Measurements from ENCODE around the gene CAVIN2.

Gene CAVIN2

DNA sequence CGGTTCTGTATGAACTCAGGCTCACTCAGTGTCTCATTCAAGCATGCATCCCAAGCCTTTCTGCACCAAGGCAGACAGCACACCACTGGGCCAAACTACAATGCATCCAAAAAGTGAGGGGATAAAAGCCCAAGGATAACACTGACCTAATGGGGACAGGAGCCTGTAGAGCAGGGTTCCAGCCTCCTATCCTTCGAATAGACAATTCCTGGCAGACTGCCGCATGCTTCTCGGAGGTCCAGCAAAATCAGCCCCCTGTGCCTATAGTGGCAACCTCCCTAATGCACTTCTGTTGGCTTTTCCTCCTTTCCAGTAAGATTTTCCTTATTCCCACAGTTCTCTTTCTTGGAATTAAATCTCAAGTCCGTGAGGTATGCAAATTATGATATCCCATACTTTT is 44.8 kb upstream of the CAVIN2 start:
- H3K4me3 ChIP-seq (ENCODE audit: low read depth, low read length), result no peak overlapping the region
- no peak for TF ChIP-seq CTCF (IDR thresholded peaks at IDR 0.05; ENCODE audit: insufficient read depth, low read length, missing control alignments)
- ChIA-PET CTCF (no interaction called here), POLR2A (no interaction called here)
- no peak for DNase-seq (ENCODE audit: low read depth, low spot score)

GRCh38 chr2:191889931-191890330 is 43.0 kb upstream of the CAVIN2 start:
- CTCF ChIA-PET, result no interaction called here
- no peak overlapping the region for H3K4me3 ChIP-seq (ENCODE audit: low read depth, low read length)
- no peak for DNase-seq (ENCODE audit: low read depth, low spot score)
- no peak for TF ChIP-seq CTCF (IDR thresholded peaks at IDR 0.05; ENCODE audit: insufficient read depth, low read length, missing control alignments)
- POLR2A ChIA-PET, result no interaction called here

GRCh38 chr2:191888400-191889166 is 41.7 kb upstream of the CAVIN2 start:
- no peak for DNase-seq (ENCODE audit: low read depth, low spot score)
- no peak overlapping the region for H3K4me3 ChIP-seq (ENCODE audit: low read depth, low read length)
- ChIA-PET CTCF (interaction anchor here (1.5 to 1.7 kb wide), 2 partner anchors 76 to 274 kb away, joined by 4 to 5 read pairs; no protein-coding TSS in a partner anchor), POLR2A (no interaction called here)
- TF ChIP-seq CTCF (IDR thresholded peaks at IDR 0.05; ENCODE audit: insufficient read depth, low read length, missing control alignments), result no peak

DNA sequence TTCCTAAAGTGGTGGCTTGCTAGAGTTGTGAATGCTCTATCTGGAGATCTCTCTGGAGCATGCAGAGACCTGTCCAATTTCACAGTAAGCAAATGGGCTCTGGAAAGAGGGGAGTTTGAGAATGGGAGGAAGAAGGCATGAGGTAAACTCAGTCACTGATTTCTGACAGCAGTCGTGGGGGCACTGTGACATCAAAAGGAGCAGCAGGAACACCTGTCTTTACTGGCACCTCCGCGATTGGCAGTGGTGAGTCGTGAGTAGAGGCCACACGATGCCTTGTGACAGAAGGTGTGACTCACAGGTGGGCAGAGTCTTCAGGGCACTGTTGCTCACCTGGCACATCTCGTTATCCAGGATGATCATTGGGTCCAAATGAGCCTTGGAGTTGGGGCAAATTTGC is 38.8 kb upstream of the CAVIN2 start:
- no peak for TF ChIP-seq CTCF (IDR thresholded peaks at IDR 0.05; ENCODE audit: insufficient read depth, low read length, missing control alignments)
- H3K4me3 ChIP-seq (ENCODE audit: low read depth, low read length), result no peak overlapping the region
- POLR2A ChIA-PET, result no interaction called here
- no peak for DNase-seq (ENCODE audit: low read depth, low spot score)
- CTCF ChIA-PET, result interaction anchor here (3.4 kb wide), 1 partner anchor 9 kb away, joined by 9 read pairs; no protein-coding TSS in a partner anchor

- ChIA-PET CTCF (interaction anchor here (0.9 to 3.4 kb wide), 2 partner anchors 9 to 277 kb away, joined by 4 to 9 read pairs; no protein-coding TSS in a partner anchor), POLR2A (no interaction called here)
- H3K4me3 ChIP-seq (ENCODE audit: low read depth, low read length), result no peak overlapping the region
- no peak for TF ChIP-seq CTCF (IDR thresholded peaks at IDR 0.05; ENCODE audit: insufficient read depth, low read length, missing control alignments)
- no peak for DNase-seq (ENCODE audit: low read depth, low spot score)
These were observed 38.2 kb upstream of the CAVIN2 start for GRCh38 chr2:191885098-191885497.

DNA sequence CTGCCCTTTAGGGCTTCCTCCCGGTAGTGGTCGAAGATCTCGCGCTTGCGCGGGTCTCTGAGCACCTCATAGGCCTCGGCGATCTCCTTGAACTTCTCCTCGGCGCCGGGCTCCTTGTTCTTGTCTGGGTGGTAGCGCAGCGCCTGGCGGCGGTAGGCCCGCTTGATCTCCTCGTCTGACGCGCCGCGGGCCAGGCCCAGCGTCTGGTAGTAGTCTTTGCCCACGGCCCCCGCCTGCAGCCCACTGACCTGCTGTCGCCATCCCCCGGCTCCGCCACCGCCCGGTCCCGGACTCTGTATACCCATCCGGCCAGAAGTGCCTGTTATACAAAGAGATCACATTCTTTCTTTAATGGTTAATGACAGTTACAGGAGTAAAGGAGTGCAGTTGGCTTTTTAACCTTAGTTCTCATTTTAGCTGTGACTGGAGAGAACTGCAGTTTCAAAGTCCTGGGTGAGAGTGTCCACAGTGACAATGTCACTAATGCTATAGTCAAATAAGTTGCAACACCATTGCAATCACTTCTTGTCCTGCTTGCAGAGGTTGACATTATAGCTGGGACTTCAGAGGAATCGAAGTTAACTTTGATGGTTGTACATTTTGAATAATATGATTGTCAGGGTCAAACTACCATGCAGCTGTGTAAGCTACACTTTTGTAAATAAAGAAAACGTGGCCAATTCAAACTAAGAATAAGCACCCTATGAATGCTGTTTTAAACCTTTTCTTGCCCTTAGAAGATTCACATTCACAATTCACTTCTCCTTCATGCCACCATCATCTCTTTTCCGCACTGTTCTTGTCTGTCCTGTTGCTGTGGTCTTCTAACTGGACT is 35.3 kb upstream of the CAVIN2 start:
- ChIA-PET POLR2A (no interaction called here), CTCF (no interaction called here)
- no peak for DNase-seq (ENCODE audit: low read depth, low spot score)
- no peak for TF ChIP-seq CTCF (IDR thresholded peaks at IDR 0.05; ENCODE audit: insufficient read depth, low read length, missing control alignments)
- no peak overlapping the region for H3K4me3 ChIP-seq (ENCODE audit: low read depth, low read length)

All from AG04449 (cell line).